MM.1S (cell line): ENCODE measurements around the gene PLEKHA5.

ENCODE experiments used
- EZH2phosphoT487 ChIP-seq: fragments of 300-600 bp; sonication (generic); IDR thresholded peaks from 2 replicates; pipeline ENCODE4 v1.6.1; 2018; ENCODE audit warnings: antibody characterized with exemption, low read length
- TF ChIP-seq, protein P1 (sequence below): fragments of 300-600 bp; sonication (generic); IDR thresholded peaks from 2 replicates; pipeline ENCODE4 v1.5.1; 2016; ENCODE audit warnings: antibody characterized with exemption, low read length, mixed read lengths

DNA sequence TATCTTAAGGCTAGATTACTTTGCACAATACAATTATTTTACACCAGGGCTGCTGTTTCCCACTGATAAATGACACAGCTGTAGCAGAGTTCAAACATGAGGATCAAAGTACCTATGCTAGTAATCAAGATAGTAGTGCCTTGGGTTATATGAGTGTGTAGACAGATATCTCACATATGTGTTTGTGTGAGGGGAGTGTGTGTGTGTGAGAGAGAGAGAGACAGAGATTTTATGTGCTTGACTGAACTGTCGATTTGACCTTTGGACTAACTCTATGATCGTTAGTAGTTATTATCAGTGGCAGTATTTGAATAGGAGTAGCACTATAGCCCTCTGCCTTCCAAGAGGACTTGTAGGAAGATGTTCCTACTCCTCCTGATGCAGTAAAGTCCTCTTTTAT lies 15.5 kb downstream of the PLEKHA5 start:
- TF ChIP-seq, protein P1, sequence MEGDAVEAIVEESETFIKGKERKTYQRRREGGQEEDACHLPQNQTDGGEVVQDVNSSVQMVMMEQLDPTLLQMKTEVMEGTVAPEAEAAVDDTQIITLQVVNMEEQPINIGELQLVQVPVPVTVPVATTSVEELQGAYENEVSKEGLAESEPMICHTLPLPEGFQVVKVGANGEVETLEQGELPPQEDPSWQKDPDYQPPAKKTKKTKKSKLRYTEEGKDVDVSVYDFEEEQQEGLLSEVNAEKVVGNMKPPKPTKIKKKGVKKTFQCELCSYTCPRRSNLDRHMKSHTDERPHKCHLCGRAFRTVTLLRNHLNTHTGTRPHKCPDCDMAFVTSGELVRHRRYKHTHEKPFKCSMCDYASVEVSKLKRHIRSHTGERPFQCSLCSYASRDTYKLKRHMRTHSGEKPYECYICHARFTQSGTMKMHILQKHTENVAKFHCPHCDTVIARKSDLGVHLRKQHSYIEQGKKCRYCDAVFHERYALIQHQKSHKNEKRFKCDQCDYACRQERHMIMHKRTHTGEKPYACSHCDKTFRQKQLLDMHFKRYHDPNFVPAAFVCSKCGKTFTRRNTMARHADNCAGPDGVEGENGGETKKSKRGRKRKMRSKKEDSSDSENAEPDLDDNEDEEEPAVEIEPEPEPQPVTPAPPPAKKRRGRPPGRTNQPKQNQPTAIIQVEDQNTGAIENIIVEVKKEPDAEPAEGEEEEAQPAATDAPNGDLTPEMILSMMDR = no peak
- no peak for TF ChIP-seq EZH2phosphoT487
